Measurements from ENCODE around the gene STK38L.
"Not testable (repeated sequence)": the region's sequence is repeated elsewhere in the genome, so short reads cannot be mapped to it uniquely, and the experiment has no call there.

STK38L gene

GRCh38 chr12:27229367-27229766 is 14.7 kb upstream of the STK38L start:
- no peak for DNase-seq
- ATAC-seq: no peak

DNA sequence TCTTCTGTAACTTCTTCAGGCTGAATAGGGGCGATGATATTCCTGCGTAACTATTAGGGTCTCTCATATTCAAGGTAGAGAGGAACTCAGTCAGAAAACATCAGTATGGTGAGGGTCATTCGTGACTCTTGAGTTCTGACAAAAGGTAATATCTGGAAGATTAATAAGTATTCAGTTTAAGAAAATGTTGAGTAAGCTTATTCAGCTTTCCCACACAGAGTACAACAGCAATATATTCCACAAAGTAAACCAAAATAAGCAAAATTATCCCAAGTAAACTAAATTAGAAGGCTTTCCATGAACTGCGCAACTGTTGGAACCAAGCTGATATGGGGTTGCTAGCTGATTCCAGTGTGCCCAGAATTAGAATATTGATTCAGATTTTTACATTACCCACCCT is 12.7 kb upstream of the STK38L start:
- DNase-seq, ATAC-seq: not testable (repeated sequence)

DNA sequence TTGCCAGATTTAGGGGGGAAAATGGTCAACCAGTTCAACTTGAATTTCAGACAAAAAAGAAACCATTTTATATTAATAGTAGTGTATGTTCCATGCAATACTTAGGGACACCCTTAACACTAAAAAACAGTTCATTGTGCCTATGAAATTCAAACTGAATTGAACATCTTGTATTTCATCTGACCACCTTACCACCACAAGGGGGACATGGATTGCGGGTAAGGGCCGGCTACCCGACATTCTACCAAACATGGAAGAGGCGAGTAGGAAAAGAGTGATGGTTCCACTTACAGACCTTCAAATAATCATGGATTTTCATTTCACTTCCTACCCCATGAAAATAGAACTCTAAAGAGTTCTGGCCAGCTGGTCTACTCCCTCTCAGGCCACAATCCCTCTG is 10.3 kb upstream of the STK38L start:
- DNase-seq (no peak), ATAC-seq (no peak)

DNA sequence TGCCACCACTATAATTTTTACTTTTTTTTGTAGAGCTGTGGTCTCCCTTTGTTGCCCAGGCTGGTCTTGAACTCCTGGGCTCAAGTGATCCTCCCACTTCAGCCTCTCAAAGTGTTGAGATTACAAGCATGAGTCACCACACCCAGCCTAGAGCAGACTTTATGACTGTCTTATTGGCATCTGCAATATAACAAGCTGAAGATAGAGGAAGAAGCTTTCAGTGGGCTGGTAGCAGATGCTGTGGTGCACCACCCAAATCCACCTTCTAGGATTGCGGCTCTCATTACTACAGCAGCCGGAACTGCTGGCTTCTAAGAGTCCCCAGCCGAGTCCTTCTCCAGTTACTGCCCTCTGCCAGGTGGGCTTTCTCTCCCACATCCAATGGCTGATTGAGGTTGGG is 7.6 kb upstream of the STK38L start:
- DNase-seq (no peak), ATAC-seq (peak; percentile 61)

DNA sequence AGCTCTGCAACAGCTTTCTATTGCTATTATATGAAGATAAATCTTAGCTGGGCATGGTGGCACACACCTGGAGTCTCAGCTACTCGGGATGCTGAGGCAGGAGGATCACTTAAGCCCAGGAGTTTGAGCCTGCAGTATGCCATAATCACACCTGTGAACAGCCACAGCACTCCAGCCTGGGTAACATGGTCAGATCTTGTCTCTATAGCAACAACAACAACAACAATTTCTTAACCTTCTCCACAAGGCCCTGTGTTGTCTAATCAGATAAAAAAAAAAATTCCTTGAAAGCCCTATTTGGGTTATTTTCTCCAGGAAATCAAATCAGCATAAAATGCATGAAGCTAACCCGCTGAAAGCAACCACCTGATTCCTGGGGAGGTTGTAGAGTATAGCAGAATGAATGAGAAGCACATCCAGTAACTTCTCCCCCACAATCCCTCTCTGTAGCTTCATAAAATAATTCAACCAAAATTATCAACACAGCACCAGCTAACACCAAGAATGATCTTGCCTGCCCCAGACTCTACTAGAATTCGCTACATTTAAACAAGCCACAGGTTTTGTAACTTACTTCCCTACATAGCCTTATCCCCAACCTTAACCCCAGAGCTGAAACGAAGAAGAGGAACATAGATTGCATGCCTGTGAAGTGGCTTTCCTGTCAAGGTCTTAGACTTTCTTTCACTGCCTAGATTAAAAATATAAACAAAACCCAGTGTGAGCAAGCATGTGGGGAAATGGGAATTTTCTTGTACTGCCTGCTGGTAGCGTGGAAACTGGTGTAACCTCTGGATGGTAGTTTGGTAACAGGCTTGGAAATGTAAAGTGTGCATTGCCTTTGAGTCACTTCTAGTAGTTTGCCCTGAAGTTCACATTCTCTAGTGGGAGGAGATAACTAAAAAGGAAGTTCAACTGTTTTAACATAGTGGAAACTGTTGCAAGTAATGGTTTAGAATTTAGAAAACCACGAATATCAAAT is 6.0 kb upstream of the STK38L start:
- DNase-seq: no peak
- peak; percentile 79 for ATAC-seq

DNA sequence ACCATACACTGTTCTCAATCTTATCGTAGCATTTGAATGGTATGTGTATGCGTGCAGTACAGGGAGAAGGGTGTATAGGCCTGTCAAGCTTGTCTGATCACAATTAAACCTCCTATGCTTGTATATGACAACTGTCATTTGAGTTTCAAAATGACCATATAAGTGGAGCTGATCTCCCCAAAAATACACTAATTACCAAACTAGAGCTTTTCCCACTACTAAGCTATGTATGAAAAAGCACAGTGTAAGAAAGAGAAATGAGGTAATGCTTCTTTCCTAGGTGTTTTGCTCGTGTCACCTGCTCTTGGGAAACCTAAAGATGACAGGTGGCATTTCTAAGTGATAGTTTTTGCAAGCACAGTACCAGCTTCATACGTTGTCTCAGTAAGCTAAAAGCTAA is 1.1 kb upstream of the STK38L start:
- ATAC-seq: no peak
- DNase-seq: no peak

- ATAC-seq (no peak), DNase-seq (no peak)
These were observed 803 bp downstream of the STK38L start for GRCh38 chr12:27244689-27245488.

- no peak for DNase-seq
- ATAC-seq: no peak
These were observed 2.1 kb downstream of the STK38L start for GRCh38 chr12:27246141-27246540.

GRCh38 chr12:27246774-27247173 is 2.7 kb downstream of the STK38L start:
- DNase-seq (no peak), ATAC-seq (no peak)

DNA sequence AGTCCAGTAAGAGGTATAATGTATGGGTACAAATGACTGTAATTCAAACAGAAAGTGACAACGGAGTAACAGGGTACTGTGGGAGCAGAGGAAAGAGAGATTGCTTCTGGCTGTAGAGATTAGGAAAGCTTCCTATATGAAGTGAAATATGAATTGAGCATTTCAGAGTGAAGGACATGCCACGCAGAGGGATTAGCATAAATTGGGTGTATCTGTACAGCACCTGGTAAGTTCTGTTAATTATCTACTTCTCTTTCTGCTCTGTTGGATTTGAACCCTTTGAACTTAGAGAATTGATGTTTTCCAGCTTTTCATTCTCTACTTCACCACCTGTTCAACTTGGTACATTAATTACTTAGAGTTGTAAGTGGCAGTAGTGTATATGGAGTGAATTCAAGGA is 8.8 kb downstream of the STK38L start:
- ATAC-seq (no peak), DNase-seq (no peak)

- ATAC-seq (no peak), DNase-seq (no peak)
These were observed 9.3 kb downstream of the STK38L start for GRCh38 chr12:27253347-27253746.

GRCh38 chr12:27255806-27256205 is 11.7 kb downstream of the STK38L start:
- ATAC-seq (no peak), DNase-seq (no peak)

- ATAC-seq (no peak), DNase-seq (no peak)
These were observed 13.2 kb downstream of the STK38L start for GRCh38 chr12:27257104-27257843.

DNA sequence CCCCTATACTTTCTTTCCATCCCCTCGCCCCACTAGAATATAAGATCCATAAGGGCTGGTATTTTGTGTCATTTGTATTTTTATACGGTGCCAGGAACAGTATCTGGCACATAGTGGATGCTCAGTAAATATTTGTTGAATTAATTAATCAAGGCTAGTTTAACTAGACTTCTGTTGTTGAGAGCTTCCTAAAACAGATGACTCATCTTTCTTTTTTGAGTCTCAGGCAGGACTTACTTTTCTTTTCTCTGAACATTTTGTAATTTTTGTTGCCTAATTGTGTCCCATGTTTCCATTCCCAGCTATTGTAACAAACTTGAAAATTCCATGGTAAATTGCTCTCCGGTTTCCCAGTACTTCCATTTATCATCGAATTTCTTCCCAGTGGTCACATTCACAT is 16.7 kb downstream of the STK38L start:
- DNase-seq: no peak
- no peak for ATAC-seq

GRCh38 chr12:27261866-27262265 is 17.8 kb downstream of the STK38L start:
- ATAC-seq: no peak
- DNase-seq: no peak

DNA sequence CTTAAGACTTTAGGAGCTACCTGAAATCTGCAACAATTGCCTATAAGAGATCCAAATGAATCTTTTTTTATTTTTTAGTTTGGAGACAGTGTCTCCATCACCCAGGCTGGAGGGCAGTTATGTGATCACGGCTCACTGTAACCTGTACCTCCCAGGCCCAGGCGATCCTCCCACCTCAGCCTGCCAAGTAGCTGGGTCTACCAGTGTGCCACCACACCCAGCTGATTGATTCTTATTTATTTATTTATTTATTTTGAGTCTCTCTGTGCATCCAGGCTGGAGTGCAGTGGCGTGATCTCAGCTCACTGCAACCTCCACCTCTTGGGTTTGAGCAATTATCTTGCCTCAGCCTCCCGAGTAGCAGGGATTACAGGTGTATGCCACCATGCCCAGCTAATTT is 26.1 kb downstream of the STK38L start:
- ATAC-seq (no peak), DNase-seq (no peak)

DNA sequence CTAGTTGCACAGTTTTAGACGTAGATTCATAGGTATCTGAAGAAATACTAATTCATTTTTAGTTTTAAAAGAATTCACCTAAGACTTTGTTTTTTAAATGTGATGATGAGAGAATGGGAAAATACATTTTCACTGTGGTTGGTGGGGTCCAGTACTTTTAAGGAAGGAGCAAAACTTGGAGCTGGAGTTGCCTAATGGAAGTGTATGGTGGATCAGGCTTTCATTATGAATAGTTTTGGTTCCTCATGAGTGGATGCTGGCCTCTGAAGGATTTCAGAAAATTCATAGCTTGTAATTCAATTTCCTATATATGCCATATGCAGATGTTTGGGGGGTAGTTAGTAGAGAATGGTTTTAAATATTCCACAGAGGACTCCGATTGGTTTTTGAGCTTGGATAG is 27.1 kb downstream of the STK38L start:
- DNase-seq: no peak
- ATAC-seq: no peak

DNA sequence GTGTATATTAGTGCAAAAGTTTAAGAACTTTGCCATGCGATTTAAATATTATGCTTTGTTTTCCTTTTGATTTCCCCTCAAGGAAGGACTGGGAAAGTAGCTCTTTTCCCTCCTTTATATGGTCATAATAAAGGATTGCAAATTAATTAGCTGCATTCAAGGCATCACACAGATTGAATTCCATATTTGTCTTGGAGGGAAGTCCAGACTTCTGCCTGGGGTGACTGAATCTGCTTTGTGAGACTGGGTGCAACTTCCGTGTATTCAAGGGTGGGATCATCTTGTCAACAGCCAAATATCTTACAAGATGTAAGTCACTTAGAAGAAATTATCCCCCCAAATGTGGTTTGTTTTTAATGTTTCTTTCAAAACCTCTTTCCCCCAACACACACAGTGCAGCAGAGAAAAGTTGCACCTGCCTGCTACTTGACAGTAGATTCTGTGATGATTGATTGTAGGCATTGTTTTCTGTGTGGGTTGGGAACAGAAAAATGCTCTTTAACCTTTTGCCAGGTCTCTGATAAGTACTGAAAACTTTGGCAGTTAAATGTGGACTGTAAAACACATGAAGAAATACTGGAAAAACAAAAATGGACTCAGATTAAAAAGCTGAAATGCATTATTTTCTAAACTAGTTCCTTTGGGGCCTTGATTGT is 28.4 kb downstream of the STK38L start:
- DNase-seq: no peak
- no peak for ATAC-seq

DNA sequence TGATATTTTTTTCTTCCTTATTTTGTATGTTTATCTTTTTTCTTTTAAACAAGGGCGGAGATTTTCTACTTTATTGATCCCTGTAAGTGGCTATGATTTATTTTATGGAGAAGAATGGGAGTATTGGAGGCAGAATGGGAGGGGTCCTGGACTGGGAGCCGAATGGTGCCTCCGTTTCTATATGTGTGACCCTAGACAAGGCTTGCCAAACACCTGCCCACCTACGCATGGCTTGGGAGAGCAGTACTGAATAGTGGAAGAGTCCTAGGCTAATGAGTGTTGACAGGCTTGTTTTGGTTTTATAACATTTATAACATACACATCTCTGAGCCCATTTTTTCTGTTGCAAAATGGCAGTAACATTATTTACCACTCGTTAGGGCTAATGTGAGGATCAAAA is 29.0 kb downstream of the STK38L start:
- DNase-seq (no peak), ATAC-seq (no peak)

DNA sequence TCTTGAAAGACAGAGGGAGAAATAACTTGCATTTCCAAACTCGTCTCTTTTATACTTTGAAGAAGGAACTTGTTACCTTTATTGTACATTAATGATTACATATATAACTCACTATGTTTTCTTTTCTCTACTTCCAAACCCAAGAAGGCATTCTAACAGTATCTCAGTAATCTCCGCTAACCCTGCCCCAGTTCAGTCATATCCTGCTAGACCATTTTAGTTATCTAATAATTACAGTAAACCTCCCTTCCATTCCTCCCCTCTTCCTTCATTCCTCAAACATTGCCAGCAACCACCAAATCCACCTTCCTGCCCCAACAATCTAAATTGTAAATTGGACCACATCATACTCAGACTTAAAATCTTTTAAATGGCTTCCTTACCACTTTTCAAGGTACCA is 30.6 kb downstream of the STK38L start:
- DNase-seq (no peak), ATAC-seq (no peak)

DNA sequence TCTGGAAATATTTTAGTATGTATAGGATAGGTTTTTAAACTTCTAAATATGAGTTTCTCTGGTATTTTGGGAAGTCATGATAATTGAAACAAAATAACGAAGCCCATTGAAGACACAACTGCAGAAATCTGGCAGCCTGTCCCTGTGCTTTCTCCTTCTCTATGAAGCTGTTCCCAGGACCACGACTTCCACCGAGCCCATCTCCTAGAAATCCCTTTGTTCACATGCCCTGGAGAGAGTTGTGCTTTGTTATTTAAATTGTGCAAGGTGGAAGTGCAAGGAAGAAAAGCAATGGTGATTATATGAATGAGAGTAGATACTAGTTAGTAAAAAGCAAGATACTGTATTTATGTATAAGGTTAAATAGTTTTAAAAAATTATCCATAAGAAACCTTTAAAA is 32.2 kb downstream of the STK38L start:
- ATAC-seq (no peak), DNase-seq (no peak)

DNA sequence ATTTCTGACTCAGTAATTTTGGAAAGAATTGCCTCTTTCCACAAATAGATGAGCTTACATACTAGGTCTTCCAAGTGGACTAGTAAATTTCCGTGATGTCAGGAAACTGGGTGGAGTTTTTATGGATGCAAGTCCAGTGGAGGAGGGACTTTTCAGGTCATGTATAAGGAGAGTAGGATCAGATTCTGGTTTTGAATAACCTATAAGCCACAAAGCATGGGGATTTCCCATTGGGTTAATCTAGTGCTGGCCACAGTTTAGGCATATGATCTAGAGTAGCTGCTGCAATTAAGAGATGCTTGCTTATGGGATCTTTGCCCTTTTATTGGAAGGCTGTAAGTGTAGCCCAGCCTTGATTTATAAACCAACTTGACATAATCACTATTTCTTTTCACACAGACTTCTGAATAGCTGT is 33.8 kb downstream of the STK38L start:
- ATAC-seq (peak; percentile 98), DNase-seq (peak; percentile 22)

Measured in stimulated activated naive CD8-positive, alpha-beta T cell treated with anti-CD3 and anti-CD28 coated beads, Interleukin-15, Interleukin-2, amounts not matched to agents 100 U/mL and 50 U/mL, for 24 hours (primary cell).